ENCODE results near the gene IFIT1B.
"Not testable (repeated sequence)": the region's sequence is repeated elsewhere in the genome, so short reads cannot be mapped to it uniquely, and the experiment has no call there.

The IFIT1B gene, protein sequence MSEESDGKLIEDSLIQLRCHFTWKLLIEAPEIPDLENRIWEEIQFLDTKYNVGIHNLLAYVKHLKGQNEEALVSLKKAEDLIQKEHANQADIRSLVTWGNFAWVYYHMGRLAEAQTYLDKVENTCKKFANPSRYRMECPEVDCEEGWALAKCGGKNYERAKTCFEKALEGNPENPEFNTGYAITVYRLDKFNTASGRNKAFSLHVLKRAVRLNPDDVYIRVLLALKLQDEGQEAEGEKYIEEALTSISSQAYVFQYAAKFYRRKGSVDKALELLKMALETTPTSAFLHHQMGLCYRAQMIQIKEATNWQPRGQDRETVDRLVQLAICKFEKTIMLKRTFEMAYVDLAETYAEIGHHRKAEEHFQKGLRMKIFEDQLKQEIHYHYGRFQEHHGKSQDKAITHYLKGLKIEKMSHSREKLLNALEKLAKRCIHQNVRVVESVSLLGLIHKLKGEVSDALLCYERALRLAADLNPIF

DNA sequence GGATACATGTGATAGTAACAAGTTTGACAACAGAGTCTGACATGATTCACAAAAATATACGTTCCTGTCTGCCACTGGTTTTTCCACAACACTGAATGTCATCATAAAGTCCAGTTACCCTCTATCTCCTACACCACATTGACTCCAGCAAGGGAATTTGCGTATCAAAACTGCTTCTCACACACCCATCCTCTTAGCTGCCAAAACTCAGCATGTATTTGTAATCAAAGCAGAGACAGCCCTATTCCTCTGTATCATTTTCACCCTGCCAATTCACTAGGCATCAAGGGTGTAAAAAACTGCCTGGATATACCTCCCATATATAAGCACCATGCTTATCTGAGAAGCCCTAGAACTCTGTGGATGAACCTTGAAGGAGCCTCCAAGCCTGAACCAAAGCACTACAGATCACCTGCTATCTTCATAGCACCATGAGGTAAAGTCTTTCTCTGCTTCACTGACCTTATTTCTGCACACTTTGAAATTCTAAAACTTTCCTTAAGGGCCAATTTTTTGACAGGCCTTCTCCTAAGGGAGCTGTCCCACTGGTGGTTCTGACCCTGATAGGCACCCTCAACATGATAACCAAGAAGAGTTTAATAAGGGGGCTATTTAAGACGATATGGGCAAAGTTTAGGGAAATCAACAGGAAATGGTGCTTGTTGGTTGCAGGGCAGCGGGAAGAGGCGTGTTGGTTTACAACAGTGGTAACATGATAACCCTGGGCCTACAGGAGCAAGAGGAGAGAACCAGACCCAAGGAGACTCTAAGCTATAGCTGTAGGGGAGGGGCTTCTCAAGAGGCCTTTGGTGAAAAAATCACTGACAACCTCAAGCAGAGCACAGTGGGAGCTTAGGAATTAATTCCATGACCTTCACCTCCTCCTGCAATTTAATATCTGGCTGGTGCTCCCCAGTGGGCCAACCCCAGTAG, at the start of gene IFIT1B:
IFIT1B (plus strand) TSS at position 352 of the 933 bp plus-strand sequence; CDS start at position 432, 80 bp downstream.
- FAIRE-seq: no peak
- DNase-seq (ENCODE audit: insufficient read length, low spot score): no peak

DNA sequence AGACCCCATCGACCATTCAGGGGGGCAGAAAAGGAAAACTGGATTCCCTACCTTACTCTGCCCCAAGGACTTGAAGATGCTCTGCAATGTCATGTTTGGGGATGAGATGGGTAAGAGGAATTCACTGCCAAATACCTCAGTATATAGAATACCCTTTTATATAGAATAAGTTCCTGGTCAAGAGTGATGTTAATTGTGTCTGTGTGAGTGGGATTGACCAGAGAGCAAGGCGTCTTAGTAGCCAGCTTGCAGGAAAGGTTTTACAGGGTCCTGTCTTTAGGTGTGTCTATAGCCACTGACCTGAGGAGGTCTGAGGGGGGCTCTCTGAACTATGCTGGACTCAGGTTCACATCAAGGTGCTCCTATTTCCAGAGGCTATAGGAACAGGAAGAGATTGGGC, 48.7 kb upstream of the IFIT1B start:
- FAIRE-seq: no peak
- DNase-seq (ENCODE audit: insufficient read length, low spot score): no peak

DNA sequence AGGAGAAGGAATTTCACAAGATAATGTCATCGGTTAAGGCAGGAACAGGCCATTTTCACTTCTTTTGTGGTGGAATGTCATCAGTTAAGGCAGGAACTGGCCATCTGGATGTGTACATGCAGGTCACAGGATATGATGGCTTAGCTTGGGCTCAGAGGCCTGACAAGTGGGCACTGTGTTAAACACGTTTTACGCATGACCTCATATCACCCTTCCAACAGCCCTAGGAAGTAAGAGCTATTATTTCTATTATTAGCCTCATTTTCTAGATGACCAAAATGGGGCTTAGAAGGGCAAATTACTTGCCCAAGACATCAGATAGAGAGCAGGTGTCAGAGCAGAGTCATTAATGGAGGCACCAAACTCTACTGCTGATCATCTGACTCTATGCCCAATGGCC, 47.8 kb upstream of the IFIT1B start:
- DNase-seq (ENCODE audit: insufficient read length, low spot score); FAIRE-seq: not testable (repeated sequence)

DNA sequence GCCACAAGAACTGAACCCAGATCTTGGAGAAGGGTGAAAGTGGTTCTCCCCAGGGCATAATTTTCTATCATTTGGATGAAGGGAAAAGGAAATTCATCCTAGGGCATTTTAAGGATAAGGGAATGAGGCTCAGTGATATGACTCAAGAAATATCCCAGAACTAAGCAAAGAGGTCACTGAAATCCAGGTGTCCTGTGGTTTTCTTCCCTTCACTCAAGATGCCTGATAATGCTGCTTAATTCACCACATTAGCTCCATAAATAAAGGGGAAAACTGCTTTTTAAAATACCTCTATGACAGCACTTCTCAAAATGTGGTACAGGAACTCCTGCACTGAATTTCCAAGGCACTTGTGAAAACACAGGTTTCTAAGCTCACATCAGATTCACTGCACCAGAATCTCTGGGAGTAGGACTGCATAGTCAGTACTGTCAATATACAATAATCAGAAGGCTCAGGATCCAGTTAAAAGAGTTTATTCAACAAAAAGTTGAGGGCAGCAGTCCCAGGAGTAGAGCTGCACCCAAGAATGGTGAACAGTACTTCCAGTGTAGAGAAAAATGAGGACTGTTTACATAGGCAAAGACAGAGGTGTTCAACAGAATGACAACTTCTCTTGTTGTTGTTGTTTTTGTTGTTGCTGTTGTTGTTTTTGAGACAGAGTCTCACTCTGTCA, 47.2 kb upstream of the IFIT1B start:
- no peak for FAIRE-seq
- no peak for DNase-seq (ENCODE audit: insufficient read length, low spot score)

DNA sequence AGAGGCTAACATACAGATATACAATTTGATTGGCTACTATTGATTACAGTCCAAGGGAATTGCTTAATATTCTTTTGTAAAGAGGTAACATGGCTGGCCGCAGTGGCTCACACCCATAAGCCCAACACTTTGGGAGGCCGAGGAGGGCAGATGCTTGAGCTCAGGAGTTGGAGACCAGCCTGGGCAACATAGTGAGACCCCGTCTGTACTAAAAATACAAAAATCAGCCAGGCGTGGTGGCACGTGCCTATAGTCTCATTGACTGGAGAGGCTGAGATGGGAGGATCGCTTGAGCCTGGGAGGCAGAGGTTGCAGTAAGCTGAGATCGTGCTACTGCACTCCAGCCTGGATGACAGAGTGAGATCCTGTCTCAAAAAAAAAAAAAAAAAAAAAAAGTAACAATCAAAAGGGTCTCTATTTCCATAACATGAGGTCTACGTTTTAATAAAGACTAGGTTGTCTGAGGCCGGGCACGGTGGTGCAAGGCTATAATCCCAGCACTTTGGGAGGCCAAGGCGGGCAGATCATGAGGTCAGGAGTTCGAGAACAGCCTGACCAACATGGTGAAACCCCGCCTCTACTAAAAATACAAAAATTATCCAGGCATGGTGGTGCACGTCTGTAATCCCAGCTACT, 46.3 kb upstream of the IFIT1B start:
- not testable (repeated sequence) for DNase-seq (ENCODE audit: insufficient read length, low spot score); FAIRE-seq

DNA sequence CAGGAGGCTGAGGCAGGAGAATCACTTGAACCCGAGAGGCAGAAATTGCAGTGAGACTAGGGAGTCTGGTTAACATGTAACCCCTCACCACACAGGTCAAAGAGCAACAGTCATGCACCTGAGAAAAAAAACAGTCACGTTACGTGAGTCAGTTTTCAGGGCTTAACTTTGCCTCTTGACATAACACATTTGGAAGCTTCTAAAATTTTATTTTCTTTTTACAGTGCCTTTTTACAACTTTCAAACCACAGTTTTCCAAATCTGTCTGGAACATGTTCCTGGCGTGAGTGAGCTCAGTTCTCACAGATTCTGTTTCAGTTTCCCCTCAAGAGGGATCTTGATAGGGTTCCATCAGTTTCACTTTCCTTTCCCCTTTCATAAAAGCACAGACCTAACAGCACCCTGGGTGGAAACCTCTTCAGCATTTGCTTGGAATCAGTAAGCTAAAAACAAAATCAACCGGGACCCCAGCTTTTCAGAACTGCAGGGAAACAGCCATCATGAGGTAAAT, 45.7 kb upstream of the IFIT1B start:
- no peak for FAIRE-seq
- peak; percentile 25 for DNase-seq (ENCODE audit: insufficient read length, low spot score)

DNA sequence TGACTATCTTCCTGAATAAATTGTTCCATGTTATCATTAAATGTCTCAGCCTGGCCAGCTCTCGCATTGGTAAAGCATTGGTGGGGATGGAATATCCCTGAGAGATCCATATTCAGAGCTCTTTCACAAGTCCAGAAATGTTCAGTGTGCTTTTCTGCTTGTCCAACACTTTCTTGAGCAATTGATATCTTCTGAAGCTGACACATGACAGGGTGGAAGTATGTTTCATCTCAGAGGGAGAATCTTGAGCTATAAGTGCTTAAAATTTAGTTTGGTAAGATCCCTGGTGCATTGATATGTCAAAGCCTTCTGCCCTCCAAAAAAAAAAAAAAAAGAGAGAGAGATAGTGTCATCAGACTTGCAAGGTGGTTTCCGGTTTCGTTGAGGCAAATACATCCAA, 42.6 kb upstream of the IFIT1B start:
- no peak for DNase-seq (ENCODE audit: insufficient read length, low spot score)
- no peak for FAIRE-seq

DNA sequence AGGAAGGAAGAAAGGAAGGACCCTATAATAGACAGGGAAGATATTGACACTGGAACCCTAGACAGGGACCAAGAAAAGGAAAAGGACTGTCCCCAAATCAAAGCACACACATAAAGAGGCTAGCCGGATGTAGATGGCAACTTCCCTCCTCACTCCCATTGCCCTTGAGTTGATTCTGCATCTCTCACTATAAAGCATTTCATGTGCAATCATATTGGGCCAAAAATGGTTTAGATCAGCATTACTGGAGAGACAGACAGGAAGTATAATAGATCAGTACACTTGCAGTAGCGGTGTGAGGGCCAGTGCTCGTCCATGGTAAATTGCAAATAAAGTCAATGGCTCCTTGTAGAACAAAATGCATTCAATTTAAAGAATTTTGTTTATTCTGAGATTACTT, 41.6 kb upstream of the IFIT1B start:
- DNase-seq (ENCODE audit: insufficient read length, low spot score) (no peak), FAIRE-seq (no peak)

DNA sequence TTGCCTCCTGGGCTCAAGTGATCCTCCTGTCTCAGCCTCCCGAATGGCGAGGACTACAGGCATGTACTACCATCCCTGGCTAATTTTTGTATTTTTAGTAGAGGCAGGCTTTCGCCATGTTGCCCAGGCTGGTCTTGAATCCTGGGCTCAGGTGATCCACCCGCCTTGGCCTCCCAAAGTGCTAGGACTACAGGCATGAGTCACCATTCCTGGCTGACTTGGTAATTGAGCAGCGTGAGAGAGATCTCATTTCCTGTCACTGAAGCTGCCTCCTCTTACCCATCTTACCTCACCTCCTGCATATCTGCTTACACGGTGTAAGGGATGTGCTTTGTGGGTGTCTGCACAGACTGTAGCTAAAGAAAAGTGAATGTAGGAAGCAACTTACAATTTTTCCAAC, 40.4 kb upstream of the IFIT1B start:
- FAIRE-seq: peak; percentile 40

DNA sequence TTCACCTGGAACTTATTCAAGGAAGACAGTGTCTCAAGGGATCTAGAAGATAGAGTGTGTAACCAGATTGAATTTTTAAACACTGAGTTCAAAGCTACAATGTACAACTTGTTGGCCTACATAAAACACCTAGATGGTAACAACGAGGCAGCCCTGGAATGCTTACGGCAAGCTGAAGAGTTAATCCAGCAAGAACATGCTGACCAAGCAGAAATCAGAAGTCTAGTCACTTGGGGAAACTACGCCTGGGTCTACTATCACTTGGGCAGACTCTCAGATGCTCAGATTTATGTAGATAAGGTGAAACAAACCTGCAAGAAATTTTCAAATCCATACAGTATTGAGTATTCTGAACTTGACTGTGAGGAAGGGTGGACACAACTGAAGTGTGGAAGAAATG, 39.1 kb upstream of the IFIT1B start:
- DNase-seq (ENCODE audit: insufficient read length, low spot score) (no peak), FAIRE-seq (no peak)

More for the DNA sequence above, 40.4 kb upstream of the IFIT1B start:
- DNase-seq (ENCODE audit: insufficient read length, low spot score): peak; percentile 31

DNA sequence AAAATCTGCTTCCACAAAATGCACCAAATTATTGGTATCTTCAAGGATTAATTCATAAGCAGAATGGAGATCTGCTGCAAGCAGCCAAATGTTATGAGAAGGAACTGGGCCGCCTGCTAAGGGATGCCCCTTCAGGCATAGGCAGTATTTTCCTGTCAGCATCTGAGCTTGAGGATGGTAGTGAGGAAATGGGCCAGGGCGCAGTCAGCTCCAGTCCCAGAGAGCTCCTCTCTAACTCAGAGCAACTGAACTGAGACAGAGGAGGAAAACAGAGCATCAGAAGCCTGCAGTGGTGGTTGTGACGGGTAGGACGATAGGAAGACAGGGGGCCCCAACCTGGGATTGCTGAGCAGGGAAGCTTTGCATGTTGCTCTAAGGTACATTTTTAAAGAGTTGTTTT, 38.0 kb upstream of the IFIT1B start:
- FAIRE-seq: no peak
- no peak for DNase-seq (ENCODE audit: insufficient read length, low spot score)

DNA sequence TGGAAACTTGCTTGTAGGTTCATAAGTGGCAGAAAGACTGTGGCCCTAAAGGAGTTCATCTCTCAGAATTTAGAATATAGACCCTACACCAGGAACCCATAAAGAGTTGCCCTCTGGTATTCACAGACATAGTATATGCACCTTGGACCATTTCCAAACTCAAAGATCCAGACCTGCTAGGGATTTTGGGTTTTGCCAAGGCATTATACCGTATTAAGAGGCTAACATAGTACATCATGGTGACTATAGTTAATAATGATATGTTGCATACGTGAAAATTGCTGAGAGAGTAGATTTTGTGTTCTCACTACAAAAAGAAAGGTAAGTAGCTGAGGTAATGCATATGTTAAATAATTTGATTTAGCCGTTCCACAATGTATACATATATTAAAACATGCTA, 36.2 kb upstream of the IFIT1B start:
- no peak for FAIRE-seq
- DNase-seq (ENCODE audit: insufficient read length, low spot score): no peak

DNA sequence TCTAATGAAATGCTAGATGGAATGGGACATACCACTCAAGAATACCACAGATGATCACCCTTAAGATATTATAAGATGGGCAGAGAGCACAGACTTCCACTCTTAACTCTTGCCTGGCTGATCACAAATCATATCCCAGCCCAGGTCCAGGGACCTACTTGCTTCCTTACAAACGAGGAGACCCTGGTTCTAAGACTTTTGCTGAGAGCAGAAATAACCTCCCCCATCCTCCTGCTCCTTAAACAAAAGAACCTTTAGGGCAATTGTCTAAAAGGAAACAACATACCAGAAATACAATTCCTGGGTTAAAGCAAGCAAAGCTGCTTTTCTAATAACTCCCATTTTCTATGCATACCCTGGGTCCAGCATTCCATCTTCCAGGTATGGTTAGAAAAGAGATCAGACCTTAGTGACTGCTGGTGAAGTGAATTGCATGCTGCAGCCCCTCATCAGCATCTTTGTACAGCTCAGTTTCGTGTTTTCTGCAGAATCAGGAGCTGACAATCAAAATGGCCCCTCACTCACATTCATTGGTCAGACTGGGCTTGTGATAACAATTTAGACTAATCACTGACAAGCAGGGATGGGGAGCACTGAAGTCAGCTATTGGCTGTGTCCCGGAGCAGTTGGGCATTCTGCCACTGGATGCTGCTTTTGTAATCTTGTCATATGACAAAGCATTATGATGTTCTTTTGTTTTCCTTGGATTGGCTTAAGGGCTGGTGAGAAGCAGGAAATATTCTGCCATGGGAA, 35.5 kb upstream of the IFIT1B start:
- DNase-seq (ENCODE audit: insufficient read length, low spot score) (peak; percentile 81), FAIRE-seq (peak; percentile 88)

DNA sequence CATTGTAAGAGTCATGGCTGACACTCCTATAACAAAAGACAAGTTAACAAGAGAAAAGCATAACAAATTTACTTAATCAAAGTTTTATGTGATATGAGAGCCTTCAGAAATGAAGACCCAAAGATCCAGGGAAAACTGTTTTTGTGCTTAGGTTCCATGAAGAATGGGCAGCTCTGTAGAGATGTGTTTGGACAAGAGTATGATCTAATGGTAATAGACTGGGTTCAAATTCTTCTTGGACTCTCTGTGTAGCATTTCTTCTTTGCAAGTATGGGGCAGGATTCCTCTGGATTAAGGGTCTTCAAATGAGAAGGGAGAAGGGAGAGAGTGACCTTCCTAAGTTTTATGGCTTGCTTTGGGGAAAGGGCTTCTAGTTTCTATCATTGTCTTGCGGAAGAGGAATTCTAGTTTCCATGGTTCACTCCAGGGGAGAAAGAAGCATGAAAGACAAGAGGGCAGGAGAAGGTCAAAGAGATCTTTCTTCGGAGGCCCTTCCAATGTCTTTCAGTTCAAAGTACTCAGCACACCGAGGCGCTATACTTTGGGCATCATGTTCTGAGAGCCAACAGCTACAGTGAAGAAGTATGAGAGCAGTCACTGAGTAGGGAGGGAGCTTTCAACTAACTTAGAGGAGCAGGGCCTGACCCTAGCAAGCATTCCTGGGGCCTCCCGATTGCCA, 34.6 kb upstream of the IFIT1B start:
- no peak for FAIRE-seq

DNA sequence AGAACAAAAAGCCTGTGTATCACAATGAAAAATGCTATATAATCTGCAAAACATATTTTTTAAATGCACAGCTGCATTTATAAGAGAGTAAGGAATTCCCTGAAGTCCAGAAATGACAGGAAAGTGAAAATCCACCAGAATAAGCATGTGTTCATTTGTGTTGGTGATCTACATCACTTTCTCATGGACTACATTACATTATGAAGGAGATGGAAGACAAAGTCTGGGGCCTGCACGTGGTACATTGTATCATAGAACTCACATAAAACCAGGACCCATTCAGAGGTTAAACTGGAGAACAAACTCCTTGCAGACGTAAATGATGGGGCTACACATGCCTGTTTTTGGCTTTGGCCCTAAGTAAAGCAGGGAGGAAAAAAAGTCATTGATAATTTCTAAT, 33.7 kb upstream of the IFIT1B start:
- DNase-seq (ENCODE audit: insufficient read length, low spot score): no peak

More for the DNA sequence above, 34.6 kb upstream of the IFIT1B start:
- DNase-seq (ENCODE audit: insufficient read length, low spot score): no peak

DNA sequence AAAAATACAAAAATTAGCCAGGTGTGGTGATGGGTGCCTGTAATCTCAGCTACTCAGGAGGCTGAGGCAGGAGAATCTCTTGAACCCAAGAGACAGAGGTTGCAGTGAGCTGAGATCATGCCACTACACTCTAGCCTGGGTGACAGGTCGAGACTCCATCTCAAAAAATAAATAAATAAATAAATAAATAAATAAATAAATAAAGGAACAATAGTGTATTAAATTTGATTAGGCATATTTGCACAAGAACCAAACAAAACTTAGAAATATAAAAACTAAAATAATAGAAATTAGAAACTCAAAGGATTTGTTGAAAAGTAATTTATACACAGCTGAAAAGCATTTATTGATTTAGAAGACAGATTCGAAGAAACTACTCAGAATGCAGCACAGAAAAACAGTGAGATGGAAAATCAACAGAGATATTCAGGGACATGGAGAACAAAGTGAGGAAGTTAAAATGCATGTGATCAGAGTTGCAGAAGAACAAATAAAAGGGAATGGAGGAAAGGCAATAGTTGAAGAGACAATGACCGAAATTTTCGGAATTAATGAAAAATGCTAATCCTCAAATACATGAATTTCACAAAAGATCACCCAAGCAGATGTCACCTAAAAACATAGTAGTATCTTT, 32.4 kb upstream of the IFIT1B start:
- no peak for DNase-seq (ENCODE audit: insufficient read length, low spot score)
- FAIRE-seq: no peak

More for the DNA sequence above, 33.7 kb upstream of the IFIT1B start:
- FAIRE-seq: no peak

DNA sequence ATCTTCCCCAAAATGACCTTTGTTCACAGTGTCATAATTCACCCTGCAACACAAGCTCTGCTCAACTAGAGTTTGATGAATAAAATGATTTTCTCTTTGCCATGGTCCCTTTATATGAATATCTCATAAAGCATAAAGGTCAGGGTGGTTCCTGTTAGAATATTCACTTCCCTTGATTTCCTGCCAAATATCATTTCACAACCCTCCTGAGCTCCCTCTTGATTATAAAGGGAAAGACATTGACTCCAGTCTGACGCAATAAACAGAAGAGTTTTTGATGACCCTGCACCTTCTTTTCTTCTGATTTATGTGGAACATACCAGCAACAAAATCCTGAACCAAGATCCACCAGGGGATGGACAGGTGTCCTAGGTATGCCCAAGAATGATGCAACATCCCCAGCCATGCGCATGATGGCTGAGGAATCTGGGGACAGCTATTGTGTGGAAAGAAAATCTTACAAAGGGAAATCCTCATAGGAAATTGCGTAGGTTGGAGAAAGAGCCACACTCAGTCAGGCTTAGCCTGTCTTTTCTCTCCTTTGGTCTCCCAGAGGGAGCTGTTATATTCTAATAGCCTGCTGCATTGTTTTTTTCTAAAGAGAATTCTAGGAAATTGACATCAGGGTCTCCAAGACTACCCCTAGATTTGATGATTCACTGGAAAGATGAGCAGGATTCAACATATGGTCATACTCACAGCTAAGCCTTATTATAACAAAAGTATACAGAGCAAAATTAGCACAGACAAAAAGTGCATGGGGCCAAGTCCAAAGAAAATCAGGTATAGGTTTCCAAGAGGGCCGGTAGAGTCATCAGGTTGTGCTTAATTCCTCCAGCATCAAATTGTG, 31.2 kb upstream of the IFIT1B start:
- FAIRE-seq: no peak
- no peak for DNase-seq (ENCODE audit: insufficient read length, low spot score)
